Retina (tissue), 1 donor: ENCODE measurements around the gene PIKFYVE.
"Not testable (repeated sequence)": the region's sequence is repeated elsewhere in the genome, so short reads cannot be mapped to it uniquely, and the experiment has no call there.

Experiments used
- DNase-seq: peaks from one replicate; pipeline ENCODE4 v3.0.0-alpha.2; 2016

PIKFYVE gene

DNA sequence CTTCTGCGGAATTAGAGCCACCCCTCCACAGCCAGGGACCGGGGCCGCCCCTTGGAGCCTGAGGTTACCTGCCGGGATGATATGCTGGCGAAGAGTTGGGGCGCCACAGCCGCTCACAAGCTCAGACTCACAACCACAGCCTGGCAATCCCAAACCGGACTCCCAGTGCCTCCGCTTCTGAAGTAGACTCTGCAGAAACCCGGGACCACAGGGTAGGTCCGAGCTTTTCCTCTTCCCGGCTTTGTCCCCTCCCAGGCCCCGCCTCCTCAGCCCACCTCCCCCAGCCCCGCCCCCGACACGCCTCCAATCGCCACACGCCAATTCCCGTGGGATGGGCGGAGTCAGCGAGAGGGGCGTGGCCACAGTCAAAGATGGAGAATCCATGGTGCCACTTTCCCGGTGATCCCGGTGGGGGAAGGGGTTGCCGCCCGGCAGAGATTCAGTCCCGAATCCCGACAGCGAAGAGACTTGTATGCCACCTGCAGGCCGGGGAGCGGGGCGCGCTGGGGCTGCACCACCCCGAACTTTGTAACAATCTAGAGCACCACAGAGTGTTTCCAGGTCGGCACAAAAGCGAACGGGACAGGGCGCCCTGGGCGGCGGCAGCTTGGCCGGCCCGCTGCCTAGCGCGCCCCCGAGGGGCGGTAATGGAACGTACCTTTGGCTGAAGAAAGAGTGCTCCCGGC lies 11.0 kb upstream of the PIKFYVE start, which contains the start of gene IDH1:
TSS of gene IDH1 (minus strand) at position 201 of the 686 bp plus-strand sequence. CDS start 3,520 bp downstream, outside the sequence.
- DNase-seq: peak; percentile 97

DNA sequence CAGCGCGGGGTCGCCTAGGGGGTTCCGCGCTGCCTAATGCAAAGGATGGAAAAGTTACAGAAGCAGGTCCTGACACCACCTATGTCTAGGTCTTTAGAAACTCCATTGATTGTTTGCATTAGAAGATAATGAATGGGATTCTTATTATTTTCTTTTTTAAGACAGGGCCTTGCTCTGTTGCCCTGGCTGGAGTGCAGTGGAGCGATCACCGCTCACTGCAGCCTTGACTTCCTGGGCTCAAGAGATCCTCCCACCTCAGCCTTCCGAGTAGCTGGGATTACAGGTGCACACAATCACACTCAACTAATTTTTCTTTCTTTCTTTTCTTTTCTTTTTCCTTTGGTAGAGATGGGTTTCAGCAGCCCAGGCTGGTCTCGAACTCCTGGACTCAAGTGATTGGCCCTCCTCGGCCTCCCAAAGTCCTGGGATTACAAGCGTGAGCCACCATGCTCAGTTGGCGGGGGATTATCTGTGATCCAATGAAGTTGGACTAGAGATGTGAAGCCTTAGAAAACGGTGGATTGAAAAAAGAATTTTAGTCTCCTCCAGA lies 10.4 kb upstream of the PIKFYVE start:
- DNase-seq: no peak

DNA sequence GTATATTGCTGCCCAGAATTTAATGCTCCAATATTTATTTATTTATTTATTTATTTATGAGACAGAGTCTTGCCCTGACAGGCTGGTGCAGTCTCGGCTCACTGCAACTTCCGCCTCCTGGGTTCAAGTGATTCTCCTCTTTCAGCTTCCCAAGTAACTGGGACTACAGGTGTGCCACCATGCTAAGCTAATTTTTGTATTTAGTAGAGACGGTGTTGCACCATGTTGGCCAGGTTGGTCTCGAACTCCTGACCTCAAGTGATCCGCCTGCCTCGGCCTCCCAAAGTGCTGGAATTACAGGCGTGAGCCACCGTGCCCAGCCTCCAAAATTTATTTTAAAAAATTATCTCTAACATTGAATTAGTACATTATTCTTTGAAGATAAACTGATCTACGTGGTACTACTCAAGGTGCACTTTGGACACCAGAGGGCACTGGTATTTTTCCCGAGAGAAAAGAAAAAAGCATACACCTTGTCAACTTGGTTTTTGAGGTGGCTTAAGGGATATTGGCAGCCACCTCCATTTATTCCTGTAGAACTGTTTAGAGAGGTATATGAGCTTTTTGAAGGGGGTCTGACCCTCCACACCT lies 9.8 kb upstream of the PIKFYVE start:
- no peak for DNase-seq

DNA sequence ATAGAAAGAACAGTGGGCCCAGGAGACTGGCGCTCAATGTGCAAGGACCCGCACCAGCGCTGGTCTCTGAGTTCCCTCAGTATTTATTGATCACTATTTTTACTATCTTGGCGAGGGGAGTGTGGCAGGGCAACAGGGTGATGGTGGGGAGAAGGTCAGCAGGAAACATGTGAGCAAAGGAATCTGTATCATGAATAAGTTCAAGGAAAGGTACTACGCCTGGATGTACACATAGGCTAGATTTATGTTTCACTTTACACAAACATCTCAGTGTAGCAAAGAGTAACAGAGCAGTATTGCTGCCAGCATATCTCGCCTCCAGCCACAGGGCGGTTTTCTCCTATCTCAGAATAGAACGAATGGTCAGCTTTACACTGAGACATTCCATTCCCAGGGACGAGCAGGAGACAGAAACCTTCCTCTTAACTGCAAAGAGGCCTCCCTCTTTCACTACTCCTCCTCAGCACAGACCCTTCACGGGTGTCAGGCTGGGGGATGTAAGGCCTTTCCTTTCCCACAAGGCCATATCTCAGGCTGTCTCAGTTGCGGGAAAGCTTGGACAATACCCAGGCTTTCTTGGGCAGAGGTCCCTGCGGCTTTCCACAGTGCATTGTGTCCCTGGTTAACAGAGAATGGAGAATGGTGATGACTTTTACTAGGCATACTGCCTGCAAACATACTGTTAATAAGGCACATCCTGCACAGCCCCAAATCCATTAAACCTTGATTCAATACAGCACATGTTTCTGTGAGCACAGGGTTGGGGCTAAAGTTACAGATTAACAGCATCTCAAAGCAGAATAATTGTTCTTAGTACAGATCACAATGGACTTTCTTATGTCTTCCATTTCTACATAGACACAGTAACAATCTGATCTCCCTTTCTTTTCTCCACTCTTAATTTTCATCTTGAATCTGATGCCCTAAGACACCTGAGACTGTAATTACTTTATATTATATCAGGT lies 8.9 kb upstream of the PIKFYVE start:
- DNase-seq: not testable (repeated sequence)

DNA sequence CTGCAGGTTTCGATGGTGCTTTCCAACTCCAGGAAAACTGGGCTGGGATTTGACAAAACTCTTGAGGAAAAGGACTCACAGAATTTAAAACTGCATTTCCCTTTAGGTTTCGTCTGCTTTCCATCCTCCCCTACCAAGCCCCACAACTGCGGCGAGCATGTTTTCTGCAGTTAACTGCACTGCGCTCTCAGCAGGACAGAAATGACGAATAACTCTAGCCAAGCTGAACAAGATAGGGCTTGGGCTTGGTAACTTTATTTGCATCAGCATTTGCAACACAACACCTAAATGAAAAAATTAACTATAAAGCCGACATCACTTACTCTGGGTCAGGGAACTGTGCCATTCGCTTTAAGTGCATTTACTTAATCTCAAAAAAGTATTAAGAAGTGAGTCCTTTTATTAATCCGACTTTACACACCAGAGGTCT lies 669 bp upstream of the PIKFYVE start:
- DNase-seq: peak; percentile 71

DNA sequence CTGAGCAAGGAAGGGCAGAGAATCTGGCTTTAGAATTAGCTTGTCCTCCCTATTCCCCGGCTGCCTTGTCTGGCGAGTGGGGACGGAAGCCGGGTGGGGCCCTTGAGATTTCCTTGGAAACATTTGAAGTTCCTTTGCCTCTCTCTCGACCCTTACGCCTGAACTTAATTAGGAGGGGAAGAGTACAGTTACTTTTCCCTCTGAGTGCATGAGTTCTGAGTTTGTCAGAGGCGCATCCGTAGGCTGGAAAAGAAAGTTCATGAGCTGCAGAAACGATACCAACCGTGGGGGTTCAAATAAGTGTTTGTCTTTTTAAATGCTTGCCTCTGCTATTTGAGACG lies 468 bp downstream of the PIKFYVE start:
- DNase-seq: no peak

DNA sequence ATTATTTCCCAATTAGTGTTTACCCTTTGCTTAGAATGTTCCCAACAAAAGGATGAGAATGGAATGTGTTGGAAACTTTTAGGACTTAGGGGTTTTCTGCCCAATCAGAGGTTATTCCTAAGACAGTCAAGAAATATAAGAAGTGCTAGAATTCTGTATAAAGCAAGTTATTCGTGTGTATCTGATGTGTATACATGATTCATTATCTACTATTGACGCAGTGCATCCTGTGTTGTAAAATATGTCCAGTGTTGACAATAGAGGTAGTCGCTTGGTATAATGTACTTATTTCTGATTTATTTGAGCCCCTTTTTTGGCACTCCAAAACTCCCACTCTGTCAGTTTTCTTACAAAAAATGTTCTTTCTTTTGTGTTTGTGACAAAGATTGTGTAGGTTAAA lies 881 bp downstream of the PIKFYVE start:
- DNase-seq: no peak

DNA sequence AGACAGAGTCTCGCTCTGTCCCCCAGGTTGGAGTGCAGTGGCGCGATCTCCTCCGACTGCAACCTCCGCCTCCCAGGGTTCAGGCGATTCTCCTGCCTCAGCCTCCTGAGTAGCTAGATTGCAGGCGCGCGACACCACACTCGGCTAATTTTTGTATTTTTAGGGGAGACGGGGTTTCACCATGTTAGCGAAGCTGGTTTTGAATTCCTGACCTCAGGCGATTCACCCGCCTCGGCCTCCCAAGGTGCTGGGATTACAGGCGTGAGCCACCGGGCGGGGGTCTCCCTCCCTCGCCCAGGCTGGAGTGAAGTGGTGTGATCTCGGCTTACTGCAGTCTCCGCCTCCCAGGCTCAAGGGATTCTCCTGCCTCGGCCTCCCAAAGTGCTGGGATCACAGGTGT lies 1.5 kb downstream of the PIKFYVE start:
- not testable (repeated sequence) for DNase-seq

DNA sequence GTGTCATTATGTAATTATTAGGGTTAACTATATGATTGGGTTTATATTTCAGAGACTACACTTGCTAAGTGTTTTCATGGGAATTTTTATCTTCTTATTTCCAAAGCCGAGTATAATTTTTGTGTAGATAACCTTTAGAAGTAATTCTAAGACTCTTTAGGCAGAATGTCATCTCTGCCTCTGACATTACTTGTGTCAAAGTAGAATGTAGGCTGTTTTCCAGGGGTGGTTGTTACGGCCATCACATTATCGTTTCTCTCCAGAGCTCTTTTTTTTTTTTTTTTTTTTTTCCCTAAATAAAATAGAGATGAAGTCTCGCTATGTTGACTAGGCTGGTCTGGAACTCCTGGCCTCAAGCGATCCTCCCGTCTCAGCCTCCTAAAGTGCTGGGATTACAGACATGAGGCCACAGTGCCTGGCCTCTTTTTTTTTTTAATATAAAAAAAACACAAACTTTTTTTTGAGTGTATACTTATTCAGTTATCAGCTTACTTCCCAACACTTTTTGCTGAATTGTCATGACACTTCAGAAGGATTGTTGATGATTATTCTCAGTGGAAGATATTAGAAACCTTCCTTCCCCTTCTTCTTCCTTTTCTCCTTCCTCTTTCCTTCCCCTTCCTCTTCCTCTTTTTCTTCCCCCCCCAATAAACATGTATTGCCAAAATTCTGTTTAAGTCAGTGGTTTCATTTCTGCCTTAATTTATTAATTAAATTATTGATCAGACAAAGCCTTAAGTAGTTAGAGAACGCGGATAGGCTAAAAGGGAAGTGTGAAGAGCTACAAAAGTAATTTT lies 2.3 kb downstream of the PIKFYVE start:
- no peak for DNase-seq

DNA sequence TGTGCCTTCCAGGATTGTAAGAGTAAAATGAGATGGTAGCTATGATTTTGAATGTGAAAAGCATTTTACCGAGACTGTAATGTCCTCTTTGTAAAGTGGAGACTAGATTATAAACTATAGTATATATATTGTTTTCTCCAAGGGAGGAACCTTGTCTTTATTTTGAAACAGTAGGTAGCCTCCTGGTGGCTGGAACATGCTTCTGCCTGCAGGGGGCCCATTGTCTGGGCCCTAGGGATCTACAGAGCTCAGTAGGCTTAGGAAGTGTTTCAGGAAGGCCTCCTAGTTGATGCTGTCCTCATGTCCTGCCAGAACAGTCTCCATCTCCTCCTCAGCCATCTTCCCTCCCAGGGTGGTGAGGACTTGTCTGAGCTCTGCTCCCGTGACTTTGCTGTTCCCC lies 3.0 kb downstream of the PIKFYVE start:
- no peak for DNase-seq

DNA sequence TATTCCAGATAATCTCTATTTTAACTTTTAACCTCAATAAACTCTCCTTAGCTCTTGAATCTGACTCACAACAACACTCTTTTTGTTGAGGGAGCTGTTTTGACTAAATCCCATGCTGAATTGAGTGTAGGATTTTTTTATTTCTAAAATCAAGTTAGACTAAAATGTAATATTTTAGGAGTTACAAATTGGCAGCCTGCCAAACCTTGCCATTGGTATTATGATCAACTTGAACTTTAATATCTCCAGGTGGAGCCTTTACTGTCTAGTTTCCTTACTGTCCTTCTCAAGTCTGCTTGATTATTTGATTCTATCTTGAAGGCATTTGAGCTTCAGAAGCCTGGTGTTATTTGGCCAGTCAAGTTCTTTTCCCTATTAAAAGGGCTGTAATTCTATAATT lies 8.7 kb downstream of the PIKFYVE start:
- no peak for DNase-seq

DNA sequence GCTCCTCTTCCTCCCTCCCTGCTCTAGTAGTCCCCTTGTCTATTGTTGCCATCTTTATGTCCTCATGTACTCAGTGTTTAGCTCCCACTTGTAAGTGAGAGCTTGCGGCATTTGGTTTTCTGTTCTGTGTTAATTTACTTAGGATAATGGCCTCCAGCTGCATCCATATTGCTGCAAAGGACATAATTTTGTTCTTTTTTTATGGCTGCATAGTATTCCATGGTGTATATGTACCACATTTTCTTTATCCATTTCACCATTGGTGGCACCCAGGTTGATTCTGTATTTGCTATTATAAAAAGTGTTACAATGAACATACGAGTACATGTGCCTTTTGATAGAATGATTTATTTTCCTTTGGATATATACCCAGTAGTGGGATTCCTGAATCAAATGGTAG lies 12.5 kb downstream of the PIKFYVE start:
- no peak for DNase-seq

DNA sequence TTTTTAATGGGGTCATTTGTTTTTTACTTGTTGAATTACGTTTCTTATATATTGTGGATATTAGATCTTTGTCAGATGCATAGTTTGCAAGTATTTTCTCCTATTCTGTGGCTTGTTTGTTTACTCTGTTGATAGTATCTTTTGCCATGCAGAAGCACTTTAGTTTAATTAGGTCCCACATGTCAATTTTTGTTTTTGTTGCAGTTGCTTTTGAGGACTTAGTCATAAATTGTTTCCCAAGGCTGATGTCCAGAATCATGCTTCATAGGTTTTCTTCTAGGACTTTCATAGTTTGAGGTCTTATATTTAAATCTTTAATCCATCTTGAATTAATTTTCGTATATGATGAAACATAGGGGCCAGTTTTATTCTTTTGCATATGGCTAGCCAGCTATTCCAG lies 13.2 kb downstream of the PIKFYVE start:
- no peak for DNase-seq

DNA sequence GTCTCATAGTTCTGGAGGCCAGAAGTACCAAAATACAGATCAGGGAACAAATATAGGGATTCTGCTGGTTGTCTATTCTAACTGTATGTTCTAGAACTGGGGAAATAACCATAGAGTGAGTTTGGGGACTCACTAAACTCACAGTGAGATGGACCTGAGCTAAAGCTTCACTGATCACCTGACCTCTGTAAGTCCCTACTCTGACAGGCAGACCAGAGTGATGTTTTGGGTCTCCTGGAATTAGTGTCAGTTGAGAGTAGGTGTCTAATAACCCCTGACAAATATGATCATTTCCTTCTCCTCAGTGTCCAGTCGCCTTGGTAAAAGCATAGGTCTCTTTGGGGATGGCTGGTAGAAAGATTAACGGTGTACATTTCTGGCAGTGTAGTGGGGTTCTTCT lies 14.2 kb downstream of the PIKFYVE start:
- DNase-seq: no peak

DNA sequence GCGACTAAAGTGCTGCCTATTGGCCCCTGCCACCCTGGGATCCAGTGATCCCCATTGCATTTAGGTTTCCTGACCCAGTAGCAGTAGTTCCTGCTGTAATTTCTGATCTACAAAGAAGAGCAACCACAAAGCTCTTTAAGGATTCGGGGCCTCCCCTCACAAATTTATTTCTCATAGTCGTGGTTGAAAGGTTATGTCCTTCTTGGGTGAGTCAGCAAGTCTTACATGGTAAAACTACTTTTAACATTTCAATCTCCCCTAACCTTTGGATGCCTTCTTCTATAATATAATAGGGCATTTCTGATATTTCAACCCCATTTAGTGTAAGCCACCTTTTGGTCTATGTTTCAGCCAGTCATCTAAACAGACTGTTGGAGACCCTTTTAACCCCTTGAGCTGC lies 14.9 kb downstream of the PIKFYVE start:
- no peak for DNase-seq

DNA sequence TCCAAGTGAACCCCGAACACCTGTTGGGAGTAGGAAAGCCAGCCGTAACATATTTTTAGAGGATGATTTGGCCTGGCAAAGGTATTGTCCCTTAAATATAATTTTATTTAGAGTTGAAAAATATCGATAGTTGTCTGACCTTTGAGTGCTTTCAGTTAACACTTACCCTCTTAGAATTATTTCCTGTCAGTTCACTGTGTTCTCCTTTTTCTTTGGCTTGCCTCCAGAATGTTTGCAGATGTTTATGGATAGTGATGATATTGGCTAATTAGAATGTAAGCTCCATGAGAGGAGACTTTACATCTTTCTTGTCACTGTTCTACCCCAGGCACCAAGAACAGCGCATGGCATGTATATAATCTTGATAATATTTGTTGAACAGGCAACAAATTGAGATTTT lies 19.8 kb downstream of the PIKFYVE start:
- DNase-seq: no peak

DNA sequence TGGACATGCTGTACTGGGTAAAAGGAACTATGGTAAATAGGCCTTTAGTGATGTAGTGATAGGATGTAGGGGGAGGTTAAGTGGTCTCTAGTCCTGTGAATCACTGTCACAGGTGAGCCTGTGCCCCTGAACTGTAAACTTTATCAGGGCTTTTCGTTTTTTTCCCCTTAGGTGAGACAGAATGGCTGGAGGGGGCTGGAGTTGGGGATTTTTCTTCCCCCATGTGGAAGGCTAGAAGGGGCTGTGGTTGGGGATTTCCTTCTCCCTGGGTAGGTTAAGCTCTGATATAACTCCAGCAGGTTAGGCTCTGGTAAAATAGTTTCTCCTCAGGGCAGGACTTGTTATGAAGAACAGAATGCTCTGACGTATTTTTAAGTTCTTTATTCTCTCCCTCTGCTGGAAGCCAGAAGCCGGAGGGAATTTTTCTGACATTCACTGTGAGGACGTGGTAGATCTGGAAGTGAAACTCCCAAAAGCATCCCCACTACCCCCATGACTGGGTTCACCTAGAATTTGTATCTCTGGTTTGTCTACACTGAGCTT lies 28.5 kb downstream of the PIKFYVE start:
- DNase-seq: no peak

DNA sequence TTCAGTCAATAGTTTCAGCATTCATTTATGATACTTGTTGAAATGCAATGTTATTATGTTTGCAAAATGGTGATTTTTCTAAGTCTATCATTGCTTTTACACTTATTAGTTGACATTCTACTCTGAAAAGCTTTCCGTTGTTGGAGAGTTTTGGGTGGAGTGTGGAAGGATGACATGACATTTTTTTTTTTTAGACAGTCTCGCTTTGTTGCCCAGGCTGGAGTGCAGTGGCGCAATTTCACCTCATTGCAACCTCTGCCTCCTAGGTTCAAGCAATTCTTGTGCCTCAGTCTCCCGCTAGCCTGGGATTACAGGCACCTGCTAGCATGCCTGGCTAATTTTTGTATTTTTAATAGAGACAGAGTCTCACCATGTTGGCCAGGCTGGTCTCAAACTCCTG lies 29.8 kb downstream of the PIKFYVE start:
- DNase-seq: no peak

DNA sequence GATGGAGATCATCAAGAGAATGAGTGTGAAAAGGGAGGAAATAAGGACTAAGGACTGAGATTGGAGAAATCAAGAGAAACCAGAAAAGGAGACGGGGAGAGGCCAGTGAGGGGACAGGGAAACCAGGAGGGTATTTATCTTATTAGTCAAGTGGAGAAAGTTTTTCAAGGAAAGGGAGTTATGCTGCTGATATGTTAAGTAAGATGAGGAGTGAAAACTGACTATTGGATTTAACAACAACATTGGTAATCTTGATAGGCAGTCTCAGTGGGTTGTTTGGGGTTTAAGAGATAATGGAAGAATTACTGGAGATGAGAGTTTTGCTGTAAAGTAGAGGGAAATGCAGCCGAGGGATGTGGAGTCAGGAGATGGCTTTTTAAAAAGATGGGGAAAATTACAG lies 30.6 kb downstream of the PIKFYVE start:
- no peak for DNase-seq

DNA sequence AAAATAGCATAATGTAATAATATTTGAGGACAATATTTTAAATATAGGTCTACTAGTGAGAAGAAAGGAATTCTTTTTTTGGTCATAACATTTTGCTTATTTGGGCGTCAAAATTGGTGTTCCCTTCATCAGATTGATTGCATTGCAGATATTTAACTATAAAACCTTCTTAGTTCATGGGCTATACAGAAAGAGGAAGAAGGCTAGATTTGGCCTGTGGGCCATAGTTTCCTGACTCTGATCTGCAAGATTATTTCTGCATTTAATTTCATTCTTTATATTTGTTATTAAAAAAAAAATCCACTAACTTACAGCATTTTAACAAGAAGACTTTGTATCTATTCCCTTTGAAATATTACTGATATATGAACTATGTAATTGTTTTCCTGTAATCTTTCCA lies 31.9 kb downstream of the PIKFYVE start:
- no peak for DNase-seq

DNA sequence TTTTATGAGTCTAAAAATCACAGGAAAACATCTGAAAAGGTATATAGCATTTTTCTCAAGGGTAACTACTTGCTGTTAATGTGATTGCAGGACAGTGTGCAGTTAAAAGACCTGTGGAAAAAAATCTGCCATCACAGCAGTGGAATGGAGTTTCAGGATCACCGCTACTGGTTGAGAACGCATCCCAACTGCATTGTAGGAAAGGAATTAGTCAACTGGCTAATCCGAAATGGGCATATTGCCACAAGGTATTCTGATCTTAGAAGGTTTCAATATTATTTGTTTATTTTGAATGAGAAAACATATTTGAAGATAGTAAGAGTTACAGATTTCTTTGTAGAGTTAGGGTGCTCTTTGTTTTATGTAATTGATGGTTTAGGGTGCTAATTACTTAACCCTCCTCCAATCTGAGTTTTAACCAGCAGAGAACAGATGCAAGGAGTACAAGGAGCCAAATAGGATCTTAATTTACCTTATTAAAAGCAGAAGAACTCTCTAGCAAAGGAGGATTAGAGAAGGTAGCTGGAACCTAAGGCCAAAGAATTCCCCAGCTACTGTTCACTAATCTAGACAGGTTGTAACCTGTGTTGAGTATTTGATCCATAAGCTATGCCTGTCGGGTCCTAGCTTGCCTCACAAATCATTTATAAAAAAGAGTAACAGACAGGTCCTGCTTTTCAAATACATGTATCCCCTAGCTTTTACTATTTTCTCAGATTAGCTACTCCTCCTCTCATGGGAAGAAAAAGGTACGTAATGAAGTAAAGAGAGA lies 35.0 kb downstream of the PIKFYVE start:
- DNase-seq: no peak

DNA sequence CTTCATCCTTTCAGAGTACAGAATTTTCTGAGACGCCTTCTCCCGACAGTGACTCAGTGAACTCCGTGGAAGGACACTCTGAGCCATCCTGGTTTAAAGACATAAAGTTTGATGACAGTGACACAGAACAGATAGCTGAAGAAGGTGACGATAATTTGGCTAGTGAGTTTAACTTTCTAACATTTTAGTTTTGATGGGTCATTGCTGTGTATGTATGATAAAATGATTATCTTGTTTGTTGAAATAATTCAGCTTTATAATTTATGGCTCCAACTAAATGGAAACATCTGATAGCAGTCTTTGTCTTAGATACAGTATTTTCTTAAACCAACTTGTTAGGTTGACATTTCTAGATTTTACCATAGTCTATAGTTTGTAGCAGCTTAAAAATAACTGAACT lies 38.1 kb downstream of the PIKFYVE start:
- DNase-seq: no peak
